GM12875 (cell line): ENCODE data around the gene ASAP3.

Experiments used
- H3K4me3 ChIP-seq: one replicate; pipeline ENCODE4 v1.5.1; 2011; ENCODE audit warnings: low read depth, low read length, control low read depth
- TF ChIP-seq, protein P1 (sequence below): IDR thresholded peaks from 2 replicates; pipeline ENCODE4 v1.5.1; 2011; ENCODE audit warnings: low read depth, mild to moderate bottlenecking, control low read depth, inconsistent platforms, low read length, moderate library complexity, borderline replicate concordance; ENCODE audit not compliant: insufficient read depth

The ASAP3 gene

DNA sequence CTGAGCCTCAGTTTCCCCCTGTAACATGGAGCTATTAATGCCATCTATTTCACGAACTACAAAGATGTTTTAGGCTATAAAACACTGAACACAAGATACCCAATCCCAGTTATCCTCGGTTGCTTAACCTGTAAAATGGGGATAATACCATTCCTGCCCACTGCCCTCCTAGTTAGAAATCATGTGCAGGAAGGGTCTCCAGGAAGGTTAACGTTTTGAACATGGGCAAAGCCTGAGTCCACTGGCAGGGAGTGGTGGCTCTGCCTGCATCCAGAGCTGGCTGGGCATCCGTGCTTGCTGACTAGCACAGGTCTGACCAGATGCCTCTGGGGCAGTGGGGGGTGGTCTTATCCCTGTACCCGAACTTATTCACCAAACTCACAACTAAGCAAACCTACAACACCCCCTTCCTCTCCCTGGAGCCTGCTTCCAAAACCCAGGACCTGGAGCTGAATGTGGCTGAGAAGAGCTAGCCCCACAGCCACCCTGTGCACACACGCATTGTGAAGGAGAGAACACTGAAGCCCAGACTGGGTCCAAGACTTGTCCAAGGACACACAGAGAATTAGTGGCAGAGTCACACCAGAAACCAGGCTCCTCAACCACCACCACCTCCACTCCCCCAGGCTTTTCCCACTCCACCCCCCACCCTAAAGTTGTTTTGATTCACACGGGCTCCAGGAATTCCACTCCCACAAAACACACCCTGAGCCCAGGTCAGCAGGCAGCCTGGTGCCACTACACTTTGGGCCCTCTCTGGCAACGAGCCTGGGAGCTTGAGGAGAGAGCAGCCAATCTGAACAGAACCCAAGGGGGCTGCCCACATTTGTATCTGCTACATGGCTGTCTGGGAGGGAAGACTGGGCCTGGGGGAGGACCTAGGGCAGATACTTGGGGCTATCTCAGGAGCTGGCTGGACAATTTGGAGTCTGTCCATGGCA lies 45.4 kb upstream of the ASAP3 start:
- TF ChIP-seq, protein P1, sequence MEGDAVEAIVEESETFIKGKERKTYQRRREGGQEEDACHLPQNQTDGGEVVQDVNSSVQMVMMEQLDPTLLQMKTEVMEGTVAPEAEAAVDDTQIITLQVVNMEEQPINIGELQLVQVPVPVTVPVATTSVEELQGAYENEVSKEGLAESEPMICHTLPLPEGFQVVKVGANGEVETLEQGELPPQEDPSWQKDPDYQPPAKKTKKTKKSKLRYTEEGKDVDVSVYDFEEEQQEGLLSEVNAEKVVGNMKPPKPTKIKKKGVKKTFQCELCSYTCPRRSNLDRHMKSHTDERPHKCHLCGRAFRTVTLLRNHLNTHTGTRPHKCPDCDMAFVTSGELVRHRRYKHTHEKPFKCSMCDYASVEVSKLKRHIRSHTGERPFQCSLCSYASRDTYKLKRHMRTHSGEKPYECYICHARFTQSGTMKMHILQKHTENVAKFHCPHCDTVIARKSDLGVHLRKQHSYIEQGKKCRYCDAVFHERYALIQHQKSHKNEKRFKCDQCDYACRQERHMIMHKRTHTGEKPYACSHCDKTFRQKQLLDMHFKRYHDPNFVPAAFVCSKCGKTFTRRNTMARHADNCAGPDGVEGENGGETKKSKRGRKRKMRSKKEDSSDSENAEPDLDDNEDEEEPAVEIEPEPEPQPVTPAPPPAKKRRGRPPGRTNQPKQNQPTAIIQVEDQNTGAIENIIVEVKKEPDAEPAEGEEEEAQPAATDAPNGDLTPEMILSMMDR, result no peak
- H3K4me3 ChIP-seq, result peak overlapping the region; percentile 93

DNA sequence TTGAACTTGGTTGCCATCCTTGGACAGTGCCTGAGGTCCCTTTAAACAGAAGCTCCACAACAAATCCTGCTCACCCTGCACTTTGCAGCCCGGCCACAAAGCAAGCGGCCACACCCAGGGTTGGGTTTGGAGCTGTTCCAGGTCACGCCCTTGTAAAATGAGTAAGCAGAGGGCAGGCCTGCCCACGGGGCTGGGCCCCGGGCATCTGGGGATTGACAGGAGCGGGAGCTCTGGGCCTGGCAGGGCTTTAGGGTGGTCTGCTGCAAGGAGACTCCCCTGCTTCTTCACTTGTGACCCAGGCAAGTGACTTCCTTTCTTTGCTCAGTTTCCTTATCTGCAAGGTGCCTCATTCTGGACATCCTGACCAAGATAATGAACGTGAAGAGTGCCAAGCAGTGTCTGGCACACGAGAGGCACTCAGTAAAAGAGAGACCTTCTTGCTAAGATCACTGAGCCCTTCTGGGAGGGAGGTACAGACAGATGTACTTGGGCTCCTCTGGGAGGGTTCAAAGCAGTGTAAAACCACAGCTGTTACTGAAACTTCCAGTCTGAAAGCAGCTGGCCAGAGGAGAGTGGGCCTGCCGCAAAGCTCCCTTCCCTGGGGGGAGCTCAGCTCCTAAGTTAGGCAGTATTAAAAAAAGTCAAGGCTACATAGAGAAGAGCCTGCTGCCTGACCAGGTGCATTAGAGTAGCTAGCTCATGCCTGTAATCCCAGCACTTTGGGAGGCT lies 44.4 kb upstream of the ASAP3 start:
- peak overlapping the region; percentile 17 for H3K4me3 ChIP-seq
- TF ChIP-seq, protein P1, result no peak

DNA sequence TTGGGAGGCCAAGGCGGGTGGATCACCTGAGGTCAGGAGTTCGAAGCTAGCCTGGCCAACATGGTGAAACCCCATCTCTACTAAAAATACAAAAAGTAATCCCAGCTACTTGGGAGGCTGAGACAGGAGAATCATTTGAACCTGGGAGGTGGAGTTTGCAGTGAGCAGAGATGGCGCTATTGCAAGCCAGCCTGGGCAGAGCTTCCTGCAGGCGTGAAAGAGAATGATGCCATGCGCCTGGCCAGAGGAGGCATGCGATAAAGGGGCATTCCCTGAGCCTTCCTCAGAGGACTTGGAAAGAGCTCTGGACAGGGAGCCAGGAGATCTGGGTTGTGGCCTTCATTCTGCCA lies 43.9 kb upstream of the ASAP3 start:
- TF ChIP-seq, protein P1, result no peak
- H3K4me3 ChIP-seq, result peak overlapping the region; percentile 17

DNA sequence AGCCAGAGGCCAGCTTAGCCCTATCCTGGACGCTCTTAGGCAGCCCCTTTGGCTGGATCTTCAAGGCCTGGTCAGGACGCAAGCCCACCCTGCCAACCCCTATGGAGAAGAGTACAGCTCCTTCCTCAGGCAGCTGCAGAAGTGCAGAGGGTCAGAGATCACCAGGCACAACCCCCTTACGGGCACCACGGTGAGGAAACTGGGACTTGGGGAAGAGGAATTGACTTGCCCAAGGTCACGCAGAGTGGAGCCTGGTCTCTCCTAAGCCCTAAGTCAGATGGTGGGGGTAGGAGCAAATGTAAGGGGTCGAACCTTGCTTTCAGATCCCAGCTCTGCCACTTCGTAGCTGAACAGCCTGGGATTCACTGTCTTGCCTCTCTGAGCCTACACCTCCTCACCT lies 43.4 kb upstream of the ASAP3 start:
- no peak overlapping the region for H3K4me3 ChIP-seq
- TF ChIP-seq, protein P1, result no peak

DNA sequence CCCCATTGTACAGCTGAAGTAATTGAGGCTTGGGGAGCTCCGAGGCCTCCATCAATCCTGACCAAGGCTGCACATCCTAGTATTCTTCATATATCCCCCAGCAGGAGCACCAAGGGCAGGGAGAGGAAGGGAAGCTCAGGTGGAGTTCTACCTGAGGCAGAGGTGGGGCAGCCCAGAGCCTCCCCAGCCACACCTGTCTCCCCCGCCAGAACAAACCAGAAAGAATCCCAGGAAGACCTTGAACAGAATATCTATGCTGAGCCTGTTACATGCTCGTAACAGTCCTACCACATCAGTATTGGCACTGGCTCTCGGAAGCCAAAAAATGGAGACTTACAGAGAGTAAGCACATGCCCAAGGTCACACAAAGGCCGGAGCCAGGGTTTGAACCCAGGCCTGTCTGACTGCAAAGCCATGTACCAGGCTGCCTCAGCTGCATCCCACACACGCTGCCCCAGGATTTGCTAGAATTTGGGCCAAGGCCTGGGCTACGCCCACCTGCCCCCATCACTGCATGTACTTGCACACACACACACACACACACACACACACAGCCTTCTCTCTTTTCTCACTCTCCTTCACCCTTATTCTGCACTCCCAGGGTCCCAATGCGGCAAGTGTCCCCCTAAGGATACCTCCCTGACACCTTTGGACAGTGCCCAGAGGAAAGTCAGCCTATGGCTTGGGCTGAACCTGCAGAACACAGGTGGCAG lies 42.5 kb upstream of the ASAP3 start:
- H3K4me3 ChIP-seq, result no peak overlapping the region
- TF ChIP-seq, protein P1, result no peak

DNA sequence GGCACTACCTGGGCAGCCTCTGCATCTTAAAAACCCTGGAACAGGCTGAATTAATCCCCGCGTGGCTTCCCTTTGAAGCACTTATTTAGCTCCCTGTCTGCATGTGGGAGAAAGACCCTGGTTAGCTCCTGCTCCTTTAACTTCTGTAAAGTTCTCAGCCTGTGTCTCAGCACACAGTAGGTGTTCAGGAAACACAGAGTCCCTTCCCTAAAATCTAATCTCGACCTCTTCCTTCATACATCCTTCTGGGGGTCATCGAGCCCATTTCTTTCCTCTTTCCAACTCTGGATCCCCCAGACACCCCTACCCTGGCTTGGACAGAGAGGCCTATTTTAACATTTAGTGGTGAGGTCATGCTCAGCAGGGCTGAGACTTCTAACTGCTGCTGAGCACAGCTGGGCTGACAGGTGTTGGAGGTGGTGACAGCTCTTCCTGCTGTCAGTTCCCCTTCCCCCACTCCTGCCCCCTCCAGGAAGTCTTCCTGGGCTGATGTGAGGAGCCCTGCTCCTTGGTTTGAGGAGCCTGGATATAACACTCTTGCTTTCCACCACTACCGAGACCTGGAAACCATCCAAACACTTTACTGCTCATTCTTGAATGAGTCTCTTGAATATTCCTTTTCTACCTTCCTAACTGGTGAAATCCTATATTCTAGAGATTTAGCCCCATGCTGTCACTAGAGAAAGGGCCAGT lies 41.7 kb upstream of the ASAP3 start:
- no peak overlapping the region for H3K4me3 ChIP-seq
- TF ChIP-seq, protein P1, result no peak
